ENCODE data around the gene ZNF470. TPM values are rescaled to one million over a fixed set of nuclear protein-coding genes. Genes with fewer than 3 reads are reported as not detected.

The ZNF470 gene
- total RNA-seq, 2 donors from 2014 or later = 6.7 to 8.1 TPM

DNA sequence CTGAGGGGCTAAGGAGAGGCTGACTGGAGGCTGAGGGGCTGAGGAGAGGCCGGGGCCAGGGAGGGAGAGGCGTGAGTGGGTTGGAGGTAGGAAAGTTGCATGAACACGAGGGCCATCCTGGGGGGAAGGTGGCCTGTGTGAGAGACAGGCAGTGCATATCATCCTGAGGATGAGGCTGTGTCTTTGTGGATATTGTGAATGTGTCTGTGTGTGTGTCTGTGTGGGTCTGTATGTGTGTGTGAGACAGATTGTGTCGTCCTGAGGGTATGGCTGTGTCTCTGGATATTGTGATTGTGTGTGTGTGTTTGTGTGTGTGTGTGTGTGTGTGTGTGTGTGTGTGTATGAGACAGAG lies 28.3 kb downstream of the ZNF470 start:
- Mint-ChIP-seq H3K27me3 (ENCODE audit: insufficient read depth) (peaks cover 14% of the 10 kb centered on the region), H3K9me3 (peaks cover 23% of the 10 kb centered on the region), H3K36me3 (ENCODE audit: low read depth) (peaks cover 31% of the 10 kb centered on the region), H3K4me1 (peaks cover 10% of the 10 kb centered on the region), H3K27ac (peak overlapping the region; percentile 91), H3K4me3 (peak overlapping the region; percentile 100)
- Histone ChIP-seq H3K4me3 (ENCODE audit: low read length) (peak overlapping the region; percentile 91), H3K9ac (ENCODE audit: extremely low read depth, low read length, poor library complexity, severe bottlenecking) (peak overlapping the region; percentile 78), H3K36me3 (ENCODE audit: control insufficient read depth, insufficient read depth, low read length) (peaks cover 13% of the 10 kb centered on the region), H3K9me3 (ENCODE audit: control insufficient read depth, low read length) (peaks cover 23% of the 10 kb centered on the region), H3K27me3 (ENCODE audit: control insufficient read depth, insufficient read depth, low read length, poor library complexity, severe bottlenecking) (no peaks in the 10 kb centered on the region), H3K4me1 (ENCODE audit: control insufficient read depth, insufficient read depth, low read length) (no peaks in the 10 kb centered on the region), H3K27ac (ENCODE audit: low read depth, low read length) (peak overlapping the region; percentile 0)
- TF ChIP-seq, protein P1, sequence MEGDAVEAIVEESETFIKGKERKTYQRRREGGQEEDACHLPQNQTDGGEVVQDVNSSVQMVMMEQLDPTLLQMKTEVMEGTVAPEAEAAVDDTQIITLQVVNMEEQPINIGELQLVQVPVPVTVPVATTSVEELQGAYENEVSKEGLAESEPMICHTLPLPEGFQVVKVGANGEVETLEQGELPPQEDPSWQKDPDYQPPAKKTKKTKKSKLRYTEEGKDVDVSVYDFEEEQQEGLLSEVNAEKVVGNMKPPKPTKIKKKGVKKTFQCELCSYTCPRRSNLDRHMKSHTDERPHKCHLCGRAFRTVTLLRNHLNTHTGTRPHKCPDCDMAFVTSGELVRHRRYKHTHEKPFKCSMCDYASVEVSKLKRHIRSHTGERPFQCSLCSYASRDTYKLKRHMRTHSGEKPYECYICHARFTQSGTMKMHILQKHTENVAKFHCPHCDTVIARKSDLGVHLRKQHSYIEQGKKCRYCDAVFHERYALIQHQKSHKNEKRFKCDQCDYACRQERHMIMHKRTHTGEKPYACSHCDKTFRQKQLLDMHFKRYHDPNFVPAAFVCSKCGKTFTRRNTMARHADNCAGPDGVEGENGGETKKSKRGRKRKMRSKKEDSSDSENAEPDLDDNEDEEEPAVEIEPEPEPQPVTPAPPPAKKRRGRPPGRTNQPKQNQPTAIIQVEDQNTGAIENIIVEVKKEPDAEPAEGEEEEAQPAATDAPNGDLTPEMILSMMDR (conservative IDR thresholded peaks at IDR 0.05) = no peak
- no peak for DNase-seq
- 0% methylated on average over 1 to 4 of the region's 4 CpGs for WGBS, 2 experiments (ENCODE audit: insufficient coverage in 1 of 2, insufficient read length in 1 of 2)

DNA sequence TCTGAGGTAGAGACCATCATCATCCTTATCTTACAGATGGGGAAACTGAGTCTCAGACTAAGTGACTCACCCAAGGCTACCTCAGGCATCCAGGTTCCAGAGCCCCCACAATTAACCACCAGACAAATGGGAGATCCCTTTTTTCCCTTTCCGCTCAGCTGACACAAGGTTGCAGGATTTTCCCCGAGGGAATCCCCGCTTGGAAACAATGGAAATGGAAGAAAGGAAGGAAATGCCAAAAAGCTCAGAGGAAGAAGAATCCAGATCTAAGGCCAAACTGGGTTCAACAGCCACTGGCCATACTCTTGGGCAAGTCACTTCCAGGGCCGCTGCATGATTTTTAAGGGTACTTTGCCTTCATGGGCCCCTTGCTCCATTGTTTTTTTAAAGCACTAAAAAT lies 29.4 kb downstream of the ZNF470 start:
- H3K9me3 ChIP-seq (ENCODE audit: control insufficient read depth, low read length) = peaks cover 31% of the 10 kb centered on the region
- H3K9ac ChIP-seq (ENCODE audit: extremely low read depth, low read length, poor library complexity, severe bottlenecking) = no peak overlapping the region
- TF ChIP-seq, protein P1 (conservative IDR thresholded peaks at IDR 0.05) = no peak
- H3K4me1 ChIP-seq (ENCODE audit: control insufficient read depth, insufficient read depth, low read length) = no peaks in the 10 kb centered on the region
- no peak for DNase-seq
- H3K27ac Mint-ChIP-seq = no peak overlapping the region
- peaks cover 10% of the 10 kb centered on the region for H3K4me1 Mint-ChIP-seq
- H3K36me3 ChIP-seq (ENCODE audit: control insufficient read depth, insufficient read depth, low read length) = peaks cover 25% of the 10 kb centered on the region
- peak overlapping the region; percentile 91 for H3K4me3 ChIP-seq (ENCODE audit: low read length)
- WGBS, 2 experiments (ENCODE audit: insufficient coverage in 1 of 2, insufficient read length in 1 of 2) = 70% methylated on average over 4 of the region's 4 CpGs; no CpG with 5 or more reads in 1 of the 2 experiments
- peaks cover 12% of the 10 kb centered on the region for H3K27me3 Mint-ChIP-seq (ENCODE audit: insufficient read depth)
- H3K4me3 Mint-ChIP-seq = no peak overlapping the region
- no peaks in the 10 kb centered on the region for H3K27me3 ChIP-seq (ENCODE audit: control insufficient read depth, insufficient read depth, low read length, poor library complexity, severe bottlenecking)
- H3K27ac ChIP-seq (ENCODE audit: low read depth, low read length) = no peak overlapping the region
- peaks cover 43% of the 10 kb centered on the region for H3K36me3 Mint-ChIP-seq (ENCODE audit: low read depth)
- H3K9me3 Mint-ChIP-seq = peaks cover 21% of the 10 kb centered on the region

GRCh38 chr19:56597696-56598095 lies 30.4 kb downstream of the ZNF470 start:
- Mint-ChIP-seq H3K9me3 (peaks cover 19% of the 10 kb centered on the region), H3K4me1 (peaks cover 10% of the 10 kb centered on the region), H3K4me3 (no peak overlapping the region), H3K27me3 (ENCODE audit: insufficient read depth) (peaks cover 7% of the 10 kb centered on the region), H3K36me3 (ENCODE audit: low read depth) (peaks cover 53% of the 10 kb centered on the region), H3K27ac (no peak overlapping the region)
- Histone ChIP-seq H3K9ac (ENCODE audit: extremely low read depth, low read length, poor library complexity, severe bottlenecking) (no peak overlapping the region), H3K27me3 (ENCODE audit: control insufficient read depth, insufficient read depth, low read length, poor library complexity, severe bottlenecking) (no peaks in the 10 kb centered on the region), H3K4me1 (ENCODE audit: control insufficient read depth, insufficient read depth, low read length) (no peaks in the 10 kb centered on the region), H3K4me3 (ENCODE audit: low read length) (no peak overlapping the region), H3K36me3 (ENCODE audit: control insufficient read depth, insufficient read depth, low read length) (peaks cover 32% of the 10 kb centered on the region), H3K27ac (ENCODE audit: low read depth, low read length) (no peak overlapping the region), H3K9me3 (ENCODE audit: control insufficient read depth, low read length) (peaks cover 29% of the 10 kb centered on the region)
- DNase-seq = no peak
- 95 to 97% methylated on average over 3 to 4 of the region's 4 CpGs for WGBS, 2 experiments (ENCODE audit: insufficient coverage in 1 of 2, insufficient read length in 1 of 2)
- TF ChIP-seq, protein P1 (conservative IDR thresholded peaks at IDR 0.05) = no peak

Measured in endodermal cell (in vitro differentiated cells).